Stomach (tissue), 9 donors: Measurements from ENCODE around the gene GPR62. TPM values are rescaled to one million over a fixed set of nuclear protein-coding genes. Genes with fewer than 3 reads are reported as not detected.
A peak's percentile ranks its signal among the peaks of the same experiment; 100 is the strongest.

Experiments
- DNase-seq, 2 donors: peaks; one replicate each; pipeline versions ENCODE4 v3.0.0 to v3.0.0-alpha.2; 2013 to 2019
- H3K27ac ChIP-seq, 5 donors: fragments of 200-600 bp in 4 of 5; sonication (generic) in 4 of 5; one replicate each; pipeline ENCODE4 v1.5.1; 2013 to 2019; ENCODE audit warnings: mild to moderate bottlenecking in 1 of 5, moderate library complexity in 1 of 5
- H3K27me3 ChIP-seq, 3 donors: fragments of 200-600 bp; sonication (generic); one replicate each; pipeline ENCODE4 v1.5.1; 2017 to 2019; ENCODE audit warnings: mixed run types in 1 of 3
- H3K36me3 ChIP-seq, 4 donors: fragments of 200-600 bp; sonication (generic); 1 replicate in 3 of 4; 2 replicates in 1 of 4; pipeline ENCODE4 v1.5.1; 2016 to 2019
- H3K4me1 ChIP-seq, 4 donors: fragments of 200-600 bp; sonication (generic); one replicate each; pipeline ENCODE4 v1.5.1; 2016 to 2019
- H3K4me3 ChIP-seq, 4 donors: fragments of 200-600 bp; sonication (generic) in 3 of 4; one replicate each; pipeline ENCODE4 v1.5.1; 2016 to 2019; ENCODE audit warnings: mild to moderate bottlenecking in 1 of 4
- H3K9me3 ChIP-seq, 4 donors: fragments of 200-600 bp; sonication (generic); one replicate each; pipeline ENCODE4 v1.5.1; 2016 to 2019
- CTCF ChIP-seq, 7 experiments: fragments of 450-650 bp in 4 of 7; fragments of 200-600 bp in 3 of 7; sonication (generic) in 3 of 7; IDR thresholded peaks; one replicate each; pipeline ENCODE4 v1.5.1; 2016 to 2019; ENCODE audit warnings: antibody characterized with exemption in 7 of 7, control low read depth in 2 of 7, mild to moderate bottlenecking in 1 of 7
- EP300 ChIP-seq: sonication (generic); formaldehyde crosslinking; IDR thresholded peaks from one replicate; pipeline ENCODE4 v1.6.1; 2017; ENCODE audit warnings: antibody characterized with exemption
- POLR2A ChIP-seq, 4 donors: fragments of 450-650 bp; IDR thresholded peaks; one replicate each; pipeline ENCODE4 v1.6.1; 2016; ENCODE audit warnings: antibody characterized with exemption in 4 of 4, control low read depth in 2 of 4, mild to moderate bottlenecking in 1 of 4, moderate library complexity in 1 of 4
- POLR2AphosphoS5 ChIP-seq, 3 donors: sonication (generic); formaldehyde crosslinking; IDR thresholded peaks; one replicate each; pipeline ENCODE4 v1.6.1; 2016; ENCODE audit warnings: antibody characterized with exemption in 3 of 3
- WGBS, 5 donors: extraction: QIAGEN DNeasy Blood & Tissue Kit in 3 of 5; methylation state at CpG; one replicate each; pipeline versions ENCODE4 v1.1.5 to v1.1.7; 2013 to 2018; 5-methylcytosine and 5-hydroxymethylcytosine counted together
- intact Hi-C: fragments of 100-400 bp; cut with DNase I; formaldehyde crosslinking; loops from one replicate; pipeline ENCODE4 v1.15.1; 2023; ENCODE audit warnings: low total_unique reads
- polyA plus RNA-seq, 3 donors: library from polyadenylated mRNA; stranded (reverse); fragments of 200-250 nt; gene quantifications; one replicate each; pipeline ENCODE4 v1.2.3, GENCODE V29; 2013
- total RNA-seq, 5 donors: library from RNA; depleted of rRNA; stranded (reverse); fragments of >200 nt; gene quantifications; one replicate each; pipeline versions ENCODE4 v1.1.0 to v1.2.3, GENCODE V29; 2014 to 2016
- donor health status: healthy with polysubstance abuse.
- donor health status: Bipolar disorder and iron deficiency.
- donor health status: healthy.

The GPR62 gene
- total and polyA plus RNA-seq, 8 donors = 0.25 TPM; not detected in 7

GRCh38 chr3:51961011-51961410 is 5.8 kb downstream of the GPR62 start:
- no peaks in the 10 kb centered on the region for H3K9me3 ChIP-seq
- WGBS, 5 donors = 88 to 95% (median 90%) methylated on average over 18 of the region's 18 CpGs
- H3K27me3 ChIP-seq = peaks cover 0 to 7% (median 0%) of the 10 kb centered on the region in 3 donors
- H3K4me3 ChIP-seq = no peak overlapping the region
- TF ChIP-seq EP300 = no peak
- TF ChIP-seq POLR2A (IDR thresholded peaks at IDR 0.05) = no peak
- TF ChIP-seq POLR2AphosphoS5 (IDR thresholded peaks at IDR 0.05) = no peak
- TF ChIP-seq CTCF (IDR thresholded peaks at IDR 0.05) = no peak
- DNase-seq = no peak
- peaks cover 0 to 41% (median 35%) of the 10 kb centered on the region in 4 donors for H3K36me3 ChIP-seq
- no peak overlapping the region for H3K27ac ChIP-seq
- intact Hi-C loops = no loop called here
- H3K4me1 ChIP-seq = peaks cover 16 to 54% (median 38%) of the 10 kb centered on the region in 4 donors

GRCh38 chr3:51961602-51962569 is 6.7 kb downstream of the GPR62 start:
- TF ChIP-seq POLR2AphosphoS5 (IDR thresholded peaks at IDR 0.05) = no peak
- no peak for TF ChIP-seq EP300
- TF ChIP-seq POLR2A (IDR thresholded peaks at IDR 0.05) = no peak
- no peak for TF ChIP-seq CTCF (IDR thresholded peaks at IDR 0.05)
- no peak for DNase-seq
- WGBS, 5 donors = 65 to 71% (median 68%) methylated on average over 9 of the region's 9 CpGs
- Histone ChIP-seq H3K4me1 (peaks cover 18 to 54% (median 38%) of the 10 kb centered on the region in 4 donors), H3K9me3 (no peaks in the 10 kb centered on the region), H3K27me3 (no peaks in the 10 kb centered on the region), H3K36me3 (peaks cover 0 to 41% (median 35%) of the 10 kb centered on the region in 4 donors), H3K4me3 (no peak overlapping the region), H3K27ac (peak overlapping the region in 1 of 5 donors; percentile 52)
- intact Hi-C loops = no loop called here

GRCh38 chr3:51962854-51963530 is 7.8 kb downstream of the GPR62 start:
- Histone ChIP-seq H3K9me3 (no peaks in the 10 kb centered on the region), H3K4me1 (peaks cover 19 to 60% (median 43%) of the 10 kb centered on the region in 4 donors), H3K4me3 (no peak overlapping the region), H3K27me3 (peaks cover 0 to 5% (median 0%) of the 10 kb centered on the region in 3 donors), H3K27ac (peak overlapping the region in 3 of 5 donors; percentile 2 to 52 (median 7)), H3K36me3 (peaks cover 0 to 33% (median 30%) of the 10 kb centered on the region in 4 donors)
- intact Hi-C loops = no loop called here
- TF ChIP-seq CTCF (IDR thresholded peaks at IDR 0.05) (no peak), POLR2AphosphoS5 (IDR thresholded peaks at IDR 0.05) (no peak), EP300 (no peak), POLR2A (IDR thresholded peaks at IDR 0.05) (no peak)
- WGBS, 5 donors = 83 to 89% (median 86%) methylated on average over 3 to 6 of the region's 6 CpGs
- DNase-seq = peak in 1 of 2 donors; percentile 56

- Histone ChIP-seq H3K4me1 (peaks cover 25 to 68% (median 53%) of the 10 kb centered on the region in 4 donors), H3K27me3 (peaks cover 0 to 5% (median 0%) of the 10 kb centered on the region in 3 donors), H3K9me3 (no peaks in the 10 kb centered on the region), H3K27ac (peak overlapping the region in 1 of 5 donors; percentile 52), H3K4me3 (no peak overlapping the region), H3K36me3 (peaks cover 0 to 23% (median 21%) of the 10 kb centered on the region in 4 donors)
- no peak for DNase-seq
- intact Hi-C loops = no loop called here
- no peak for TF ChIP-seq CTCF (IDR thresholded peaks at IDR 0.05)
- 61 to 74% (median 68%) methylated on average over 7 to 12 of the region's 12 CpGs for WGBS, 5 donors
These were observed 8.8 kb downstream of the GPR62 start for GRCh38 chr3:51963951-51964451.
